K562 (cell line): ENCODE data around the gene PGAM2. TPM values are rescaled to one million over a fixed set of nuclear protein-coding genes. Genes with fewer than 3 reads are reported as not detected.

Experiments used
- AFF1 ChIP-seq, 2 experiments: fragments of 450-650 bp; IDR thresholded peaks; 2 replicates each; pipeline ENCODE4 v1.6.1; 2018; ENCODE audit warnings: mild to moderate bottlenecking in 2 of 2, low read depth in 1 of 2; ENCODE audit not compliant: partially characterized antibody in 2 of 2
- BCOR ChIP-seq: fragments of 450-650 bp; IDR thresholded peaks from 2 replicates; pipeline ENCODE4 v1.6.1; 2016
- CAMTA2 ChIP-seq: fragments of 250-450 bp; sonication (Bioruptor Pico); conservative IDR thresholded peaks from 2 replicates; pipeline ENCODE4 v1.5.1; 2022
- CGGBP1 ChIP-seq: fragments of 250-450 bp; sonication (Bioruptor Pico); IDR thresholded peaks from 2 replicates; pipeline ENCODE4 v1.9.0; 2021; ENCODE audit warnings: mild to moderate bottlenecking
- CHAMP1 ChIP-seq: fragments of 450-650 bp; IDR thresholded peaks from 2 replicates; pipeline ENCODE4 v1.6.1; 2016; ENCODE audit warnings: mild to moderate bottlenecking
- CREBBP ChIP-seq: IDR thresholded peaks from one replicate; pipeline ENCODE4 v1.6.1; 2012; ENCODE audit warnings: low read depth, mild to moderate bottlenecking, control low read depth, inconsistent platforms, low read length
- FOXJ3 ChIP-seq: sonication (generic); formaldehyde crosslinking; IDR thresholded peaks from 2 replicates; pipeline ENCODE4 v1.4.0; 2020; ENCODE audit warnings: mild to moderate bottlenecking, missing genetic modification reagents
- FOXP4 ChIP-seq: sonication (generic); formaldehyde crosslinking; IDR thresholded peaks from 2 replicates; pipeline ENCODE4 v1.8.0; 2022; ENCODE audit warnings: mild to moderate bottlenecking, missing genetic modification reagents, borderline replicate concordance
- GTF2F1 ChIP-seq: IDR thresholded peaks from 2 replicates; pipeline ENCODE4 v1.6.1; 2011; ENCODE audit warnings: low read depth, low read length, improper control_type of control experiment
- MAFG ChIP-seq: fragments of 450-650 bp; conservative IDR thresholded peaks from 2 replicates; pipeline ENCODE4 v1.6.1; 2016; ENCODE audit warnings: missing genetic modification characterization, missing compliant biosample characterization
- MEIS2 ChIP-seq: fragments of 450-650 bp; IDR thresholded peaks from 2 replicates; pipeline ENCODE4 v1.6.1; 2014; ENCODE audit warnings: mild to moderate bottlenecking; ENCODE audit not compliant: partially characterized antibody
- PTRF ChIP-seq: fragments of 450-650 bp; IDR thresholded peaks from 2 replicates; pipeline ENCODE4 v1.6.1; 2016; ENCODE audit warnings: mild to moderate bottlenecking, missing genetic modification characterization, missing compliant biosample characterization
- RBM34 ChIP-seq: fragments of 200-400 bp; formaldehyde crosslinking; IDR thresholded peaks from 2 replicates; pipeline ENCODE4 v1.6.1; 2018; ENCODE audit warnings: low read length, borderline replicate concordance; ENCODE audit not compliant: insufficient read depth
- RFX5 ChIP-seq: IDR thresholded peaks from 2 replicates; pipeline ENCODE4 v1.6.1; 2011; ENCODE audit warnings: low read depth, mild to moderate bottlenecking, improper control_type of control experiment, low read length
- TAF7 ChIP-seq: fragments of 450-650 bp; IDR thresholded peaks from 2 replicates; pipeline ENCODE4 v1.6.1; 2016; ENCODE audit warnings: missing genetic modification characterization, missing compliant biosample characterization
- ZBTB34 ChIP-seq: fragments of 250-450 bp; sonication (Bioruptor Pico); IDR thresholded peaks from 2 replicates; pipeline ENCODE4 v1.8.0; 2021; ENCODE audit warnings: mild to moderate bottlenecking, moderate library complexity
- ZNF165 ChIP-seq: fragments of 250-450 bp; sonication (Bioruptor Pico); IDR thresholded peaks from 2 replicates; pipeline ENCODE4 v1.4.0; 2020; ENCODE audit warnings: borderline replicate concordance
- ZNF431 ChIP-seq: sonication (generic); formaldehyde crosslinking; IDR thresholded peaks from 2 replicates; pipeline ENCODE4 v1.8.0; 2022; ENCODE audit warnings: mild to moderate bottlenecking, missing genetic modification reagents
- ZNF436 ChIP-seq: fragments of 250-450, 450-650 bp; sonication (Bioruptor Pico); formaldehyde crosslinking; IDR thresholded peaks from 2 replicates; pipeline ENCODE4 v1.7.0; 2020; ENCODE audit warnings: mild to moderate bottlenecking
- ZNF57 ChIP-seq: fragments of 450-650 bp; formaldehyde crosslinking; IDR thresholded peaks from 2 replicates; pipeline ENCODE4 v1.4.0; 2020; ENCODE audit warnings: mild to moderate bottlenecking, moderate library complexity
- polyA plus RNA-seq, 8 experiments: library from polyadenylated mRNA; depleted of rRNA in 4 of 8; stranded (reverse) in 5 of 8; unstranded in 3 of 8; fragments of >200 nt; fragmentation: Nextera tagmentation in 2 of 8; fragmentation: Illumina TruSeq in 1 of 8; extraction: Ambion mirVana in 2 of 8; extraction: Trizol in 1 of 8; gene quantifications; 2 replicates each; pipeline versions ENCODE4 v1.2.1 to v1.2.3, GENCODE V29; 2011 to 2014; ENCODE audit warnings: inconsistent platforms in 1 of 8, missing spikeins in 1 of 8
- total RNA-seq, 7 experiments: library from RNA; depleted of rRNA in 6 of 7; stranded (reverse); fragments of >200 nt in 6 of 7; fragmentation: Illumina TruSeq in 2 of 7; extraction: Trizol in 2 of 7; gene quantifications; 2 replicates each; pipeline versions ENCODE4 v1.2.1 to v1.2.3, GENCODE V29; 2011 to 2021; ENCODE audit warnings: low replicate concordance in 1 of 7

PGAM2 gene
- total and polyA plus RNA-seq, 9 of the 15 experiments (the other 6 are each of a cell fraction or from before 2014, with no cell fraction given), result not detected

GRCh38 chr7:44081266-44081748 lies 15.9 kb upstream of the PGAM2 start (continued):
- TF ChIP-seq AFF1 (IDR thresholded peaks at IDR 0.05; ENCODE audit: low read depth in 1 of 2, partially characterized antibody in 2 of 2) (peak in 1 of 2 experiments; percentile 33), CGGBP1 (no peak), CAMTA2 (CRISPR knock-in tag) (no peak), ZNF436 (CRISPR knock-in tag) (no peak), TAF7 (no peak), RFX5 (no peak), MAFG (tag) (no peak), ZNF57 (CRISPR knock-in tag) (no peak), ZBTB34 (CRISPR knock-in tag) (no peak), CHAMP1 (peak; percentile 56), MEIS2 (no peak), CREBBP (no peak), RBM34 (no peak), FOXJ3 (CRISPR knock-in tag) (no peak), ZNF431 (CRISPR knock-in tag) (no peak), BCOR (peak; percentile 89), PTRF (tag) (no peak), GTF2F1 (no peak), FOXP4 (no peak), ZNF165 (CRISPR knock-in tag) (no peak)
